HUES48 (cell line): Measurements from ENCODE around the gene KPNA6.

Source experiments
- H3K27ac ChIP-seq: one replicate; pipeline ENCODE4 v1.7.0; 2013; ENCODE audit warnings: low read depth, low read length, inconsistent platforms
- H3K27me3 ChIP-seq: 2 replicates; pipeline ENCODE4 v1.6.1; 2013; ENCODE audit warnings: mild to moderate bottlenecking, low read length; ENCODE audit not compliant: control insufficient read depth, insufficient read depth
- H3K36me3 ChIP-seq: 2 replicates; pipeline ENCODE4 v1.6.1; 2013; ENCODE audit warnings: low read length; ENCODE audit not compliant: control insufficient read depth, insufficient read depth
- H3K4me1 ChIP-seq: 2 replicates; pipeline ENCODE4 v1.6.1; 2013; ENCODE audit warnings: mild to moderate bottlenecking, low read length; ENCODE audit not compliant: control insufficient read depth, insufficient read depth
- H3K4me3 ChIP-seq: 2 replicates; pipeline ENCODE4 v1.5.1; 2013; ENCODE audit warnings: mild to moderate bottlenecking, low read depth, low read length
- H3K9ac ChIP-seq: 2 replicates; pipeline ENCODE4 v1.6.1; 2013; ENCODE audit warnings: mild to moderate bottlenecking, low read depth, low read length, moderate library complexity
- H3K9me3 ChIP-seq: 2 replicates; pipeline ENCODE4 v1.6.1; 2013; ENCODE audit warnings: low read length; ENCODE audit not compliant: control insufficient read depth, insufficient read depth

The KPNA6 gene

DNA sequence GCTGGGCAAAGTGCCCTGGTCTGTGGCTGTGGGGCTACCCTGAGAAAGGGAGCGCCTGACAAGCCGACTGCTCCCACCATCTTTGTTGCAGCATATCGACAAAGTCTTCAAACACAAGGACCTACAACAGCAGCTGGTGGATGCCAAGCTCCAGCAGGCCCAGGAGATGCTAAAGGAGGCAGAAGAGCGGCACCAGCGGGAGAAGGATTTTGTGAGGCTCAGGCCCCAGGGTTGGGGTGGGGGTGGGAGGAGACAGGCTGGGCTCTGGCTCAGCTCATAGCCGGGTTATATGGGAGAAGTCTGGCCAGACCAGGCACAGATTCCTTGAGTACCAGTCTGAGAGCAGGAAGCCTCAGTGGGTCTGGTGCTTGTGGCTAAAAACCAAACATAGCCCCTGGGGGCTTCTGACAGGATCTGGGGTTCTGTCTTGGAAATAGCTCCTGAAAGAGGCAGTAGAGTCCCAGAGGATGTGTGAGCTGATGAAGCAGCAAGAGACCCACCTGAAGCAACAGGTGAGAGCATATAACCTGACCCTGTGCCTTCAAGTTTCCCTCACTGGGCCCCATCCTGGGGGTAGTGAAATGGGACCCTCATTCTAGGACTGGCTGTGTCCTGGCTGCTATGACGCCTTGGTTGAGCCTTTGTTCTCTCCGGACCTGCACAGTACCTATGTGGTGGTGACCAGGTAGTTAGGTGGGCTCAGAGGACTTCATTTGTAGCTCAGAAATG lies 84.5 kb downstream of the KPNA6 start:
- H3K27me3 ChIP-seq, result no peaks in the 10 kb centered on the region
- no peaks in the 10 kb centered on the region for H3K9me3 ChIP-seq
- H3K9ac ChIP-seq, result no peak overlapping the region
- H3K27ac ChIP-seq, result no peak overlapping the region
- peaks cover 100% of the 10 kb centered on the region for H3K36me3 ChIP-seq
- H3K4me3 ChIP-seq, result no peak overlapping the region
- no peaks in the 10 kb centered on the region for H3K4me1 ChIP-seq

DNA sequence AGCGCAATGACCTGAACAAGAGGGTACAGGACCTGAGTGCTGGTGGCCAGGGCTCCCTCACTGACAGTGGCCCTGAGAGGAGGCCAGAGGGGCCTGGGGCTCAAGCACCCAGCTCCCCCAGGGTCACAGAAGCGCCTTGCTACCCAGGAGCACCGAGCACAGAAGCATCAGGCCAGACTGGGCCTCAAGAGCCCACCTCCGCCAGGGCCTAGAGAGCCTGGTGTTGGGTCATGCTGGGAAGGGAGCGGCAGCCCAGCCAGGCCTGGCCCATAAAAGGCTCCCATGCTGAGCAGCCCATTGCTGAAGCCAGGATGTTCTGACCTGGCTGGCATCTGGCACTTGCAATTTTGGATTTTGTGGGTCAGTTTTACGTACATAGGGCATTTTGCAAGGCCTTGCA lies 87.1 kb downstream of the KPNA6 start:
- Histone ChIP-seq H3K36me3 (peaks cover 85% of the 10 kb centered on the region), H3K4me3 (no peak overlapping the region), H3K27ac (no peak overlapping the region), H3K9me3 (no peaks in the 10 kb centered on the region), H3K9ac (no peak overlapping the region), H3K27me3 (no peaks in the 10 kb centered on the region), H3K4me1 (peaks cover 16% of the 10 kb centered on the region)

DNA sequence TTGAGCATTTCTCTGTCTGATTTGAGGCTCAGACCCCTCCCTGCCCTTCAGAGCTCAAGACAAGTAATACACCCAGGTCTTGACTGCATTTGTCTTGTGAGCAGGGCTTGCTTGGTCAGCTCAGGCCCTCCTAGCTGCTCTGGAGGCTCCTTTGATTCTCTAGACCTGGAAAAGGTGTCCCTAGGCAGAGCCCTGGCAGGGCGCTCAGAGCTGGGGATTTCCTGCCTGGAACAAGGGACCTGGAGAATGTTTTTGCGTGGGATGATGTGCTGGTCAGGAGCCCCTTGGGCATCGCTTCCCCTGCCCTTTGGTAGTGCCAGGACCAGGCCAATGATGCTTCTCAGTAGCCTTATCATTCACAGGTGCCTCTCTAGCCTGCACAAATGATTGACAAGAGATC lies 87.7 kb downstream of the KPNA6 start:
- Histone ChIP-seq H3K36me3 (peaks cover 80% of the 10 kb centered on the region), H3K9ac (no peak overlapping the region), H3K4me1 (peaks cover 18% of the 10 kb centered on the region), H3K27ac (no peak overlapping the region), H3K27me3 (no peaks in the 10 kb centered on the region), H3K4me3 (no peak overlapping the region), H3K9me3 (no peaks in the 10 kb centered on the region)

DNA sequence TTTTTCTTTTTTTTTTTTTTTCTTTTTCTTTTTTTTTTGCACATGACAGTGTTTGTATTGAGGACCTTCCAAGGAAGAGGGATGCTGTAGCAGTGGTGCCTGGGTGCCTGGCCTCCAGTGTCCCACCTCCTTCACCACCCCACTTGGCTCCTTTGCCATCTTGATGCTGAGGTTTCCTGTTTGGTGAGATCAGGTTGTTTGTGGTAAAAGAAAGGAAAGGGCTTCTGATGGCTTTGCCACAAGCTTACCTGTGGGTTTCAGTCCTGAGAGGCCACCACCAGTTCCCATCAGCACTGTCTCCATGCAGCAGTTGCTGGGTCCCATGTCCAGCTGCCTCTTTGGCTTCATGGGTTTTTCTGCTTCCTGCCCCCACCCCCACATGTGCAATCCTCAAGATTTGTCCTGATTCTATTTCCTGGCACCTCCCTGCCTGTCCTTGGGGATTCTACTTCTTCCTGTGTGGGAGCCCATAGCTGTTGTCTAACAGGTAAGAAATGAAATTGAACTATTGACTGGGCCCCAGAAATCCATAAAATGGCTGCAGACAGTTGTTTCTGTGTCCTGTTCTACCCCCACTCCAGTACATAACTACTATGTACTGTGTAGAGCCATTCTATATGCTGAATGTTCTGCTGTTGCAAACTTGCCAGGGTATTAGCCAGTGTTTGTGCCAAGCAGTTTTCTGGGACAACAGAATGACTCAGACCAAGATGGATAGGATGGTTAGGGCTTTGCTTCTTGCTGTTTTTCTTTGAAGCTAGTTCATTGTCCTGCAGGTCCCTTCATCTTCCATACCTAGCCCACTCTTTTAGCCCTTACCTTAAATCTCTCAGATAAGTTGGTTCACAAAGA lies 88.3 kb downstream of the KPNA6 start:
- no peak overlapping the region for H3K27ac ChIP-seq
- H3K9me3 ChIP-seq, result no peaks in the 10 kb centered on the region
- peaks cover 73% of the 10 kb centered on the region for H3K36me3 ChIP-seq
- H3K4me3 ChIP-seq, result no peak overlapping the region
- H3K27me3 ChIP-seq, result no peaks in the 10 kb centered on the region
- H3K9ac ChIP-seq, result no peak overlapping the region
- peaks cover 20% of the 10 kb centered on the region for H3K4me1 ChIP-seq

DNA sequence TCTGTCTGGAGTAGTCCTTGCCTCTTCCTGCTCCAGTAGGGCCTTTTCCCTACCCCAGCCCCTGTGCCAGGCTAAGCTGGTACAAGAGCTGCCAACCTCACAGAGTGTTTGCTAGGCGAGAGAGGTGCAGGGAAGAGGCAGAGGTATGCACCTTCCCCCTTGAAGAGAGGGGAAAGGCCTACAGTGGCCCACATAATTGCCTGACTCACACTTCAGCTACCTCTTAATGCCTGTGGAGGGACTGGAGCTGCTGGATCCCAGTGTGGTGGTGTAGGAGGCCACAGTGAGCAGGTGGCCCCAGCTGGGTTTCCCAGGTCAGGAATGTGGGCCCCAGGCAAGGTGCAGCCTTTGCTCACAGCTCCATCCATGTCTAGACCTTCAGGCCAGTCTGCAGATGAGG lies 89.2 kb downstream of the KPNA6 start:
- Histone ChIP-seq H3K4me1 (peaks cover 26% of the 10 kb centered on the region), H3K27me3 (no peaks in the 10 kb centered on the region), H3K27ac (no peak overlapping the region), H3K9ac (no peak overlapping the region), H3K9me3 (no peaks in the 10 kb centered on the region), H3K36me3 (peaks cover 64% of the 10 kb centered on the region), H3K4me3 (no peak overlapping the region)

DNA sequence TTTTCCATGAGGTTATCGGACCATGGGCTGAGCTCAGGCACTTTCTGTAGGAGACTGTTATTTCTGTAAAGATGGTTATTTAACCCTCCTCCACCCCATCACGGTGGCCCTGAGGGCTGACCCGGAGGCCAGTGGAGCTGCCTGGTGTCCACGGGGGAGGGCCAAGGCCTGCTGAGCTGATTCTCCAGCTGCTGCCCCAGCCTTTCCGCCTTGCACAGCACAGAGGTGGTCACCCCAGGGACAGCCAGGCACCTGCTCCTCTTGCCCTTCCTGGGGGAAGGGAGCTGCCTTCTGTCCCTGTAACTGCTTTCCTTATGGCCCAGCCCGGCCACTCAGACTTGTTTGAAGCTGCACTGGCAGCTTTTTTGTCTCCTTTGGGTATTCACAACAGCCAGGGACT lies 90.0 kb downstream of the KPNA6 start:
- H3K27me3 ChIP-seq, result no peaks in the 10 kb centered on the region
- H3K36me3 ChIP-seq, result peaks cover 57% of the 10 kb centered on the region
- H3K9me3 ChIP-seq, result no peaks in the 10 kb centered on the region
- H3K9ac ChIP-seq, result no peak overlapping the region
- H3K4me1 ChIP-seq, result peaks cover 26% of the 10 kb centered on the region
- H3K27ac ChIP-seq, result no peak overlapping the region
- H3K4me3 ChIP-seq, result no peak overlapping the region

DNA sequence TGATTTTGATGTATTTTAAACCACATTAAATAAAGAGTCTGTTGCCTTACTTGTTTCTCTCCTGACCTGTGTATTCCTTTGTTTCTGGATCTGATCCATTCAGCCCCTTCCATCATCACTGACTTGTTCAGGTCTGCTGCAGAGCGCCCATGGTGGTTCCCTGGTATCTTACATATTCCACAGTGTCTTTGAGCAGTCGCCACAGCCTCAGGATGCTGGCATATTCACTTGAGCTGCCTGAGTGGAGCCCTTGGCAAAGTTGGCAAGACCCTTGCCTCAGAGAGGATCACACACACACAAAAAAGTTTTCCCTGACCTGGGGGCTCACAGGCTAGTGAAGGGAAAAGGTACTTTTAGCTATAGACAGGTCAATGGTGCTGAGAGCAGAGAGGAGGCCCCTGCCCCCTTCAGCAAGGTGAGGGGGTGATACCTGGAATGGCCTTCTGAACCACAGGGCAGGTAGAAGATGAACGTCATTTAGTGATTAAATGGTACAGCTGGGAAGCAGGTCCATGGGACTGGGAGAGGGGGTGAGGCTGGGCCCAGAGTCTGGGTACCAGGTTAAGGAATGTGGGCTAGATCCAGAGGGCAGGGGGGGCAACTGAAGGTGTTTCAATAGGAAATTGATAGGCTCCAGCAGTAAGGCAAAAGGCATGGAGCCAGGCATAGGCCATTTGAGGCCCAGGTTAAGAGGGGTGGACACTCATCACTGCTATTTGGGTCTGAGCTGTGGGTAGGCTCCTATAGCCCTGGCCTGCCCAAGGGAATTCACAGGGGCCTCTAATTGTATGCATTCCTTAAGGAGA lies 90.6 kb downstream of the KPNA6 start:
- H3K4me1 ChIP-seq, result peaks cover 26% of the 10 kb centered on the region
- H3K36me3 ChIP-seq, result peaks cover 51% of the 10 kb centered on the region
- H3K27ac ChIP-seq, result no peak overlapping the region

DNA sequence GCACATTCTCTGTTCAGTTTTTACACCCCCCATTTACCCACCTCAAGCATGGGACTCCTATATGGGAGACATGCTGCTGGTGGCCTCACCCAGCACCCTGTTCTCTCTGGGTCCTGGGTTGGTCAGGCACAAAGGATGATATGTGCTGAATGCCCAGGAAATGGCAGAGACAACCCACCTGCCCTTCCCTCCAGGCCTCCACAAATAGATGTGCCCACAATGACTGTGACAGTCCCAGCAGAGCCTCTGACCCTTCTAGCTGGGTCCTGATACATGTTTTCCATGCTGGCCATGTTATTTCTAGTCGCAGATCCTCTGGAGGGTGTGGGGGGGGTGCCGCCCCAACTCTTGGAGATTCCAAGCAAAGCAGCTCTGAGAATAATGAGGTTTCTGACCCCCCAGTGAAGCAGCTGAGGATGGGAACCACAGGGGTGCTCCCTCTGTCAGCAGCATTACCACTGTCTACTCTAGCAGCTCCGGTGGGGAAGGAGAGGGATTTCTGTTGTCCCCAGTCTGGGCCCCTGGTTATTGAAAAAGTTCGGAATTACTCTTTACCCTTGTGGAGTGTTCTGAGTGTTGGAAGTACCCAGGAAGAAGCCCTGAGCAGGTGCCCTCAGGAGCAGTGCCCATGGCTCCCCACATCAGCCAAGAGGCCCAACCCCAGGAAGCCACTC lies 91.3 kb downstream of the KPNA6 start:
- H3K27ac ChIP-seq, result no peak overlapping the region

More for the DNA sequence above, 90.6 kb downstream of the KPNA6 start:
- no peaks in the 10 kb centered on the region for H3K9me3 ChIP-seq
- no peak overlapping the region for H3K9ac ChIP-seq
- H3K4me3 ChIP-seq, result no peak overlapping the region
- no peaks in the 10 kb centered on the region for H3K27me3 ChIP-seq

DNA sequence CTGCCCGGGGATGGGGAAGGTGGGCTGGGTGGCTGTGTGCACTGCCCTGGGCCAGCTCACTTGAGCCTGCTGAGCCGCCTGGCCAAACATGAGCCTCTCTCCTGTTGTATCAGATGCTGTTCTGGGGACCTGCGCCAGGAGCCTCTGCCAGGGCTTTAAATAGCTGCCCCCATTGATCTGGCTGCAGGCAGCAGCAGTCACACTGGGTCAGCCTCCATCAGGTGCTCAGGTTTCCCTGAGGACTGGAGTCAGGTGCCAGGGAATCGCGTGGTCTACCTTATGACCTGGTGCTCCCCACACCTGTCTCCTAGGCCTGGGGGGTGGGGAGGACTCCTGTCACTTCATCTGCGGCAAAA lies 91.8 kb downstream of the KPNA6 start:
- peaks cover 7% of the 10 kb centered on the region for H3K27me3 ChIP-seq
- H3K27ac ChIP-seq, result peak overlapping the region; percentile 73
- peaks cover 38% of the 10 kb centered on the region for H3K36me3 ChIP-seq
- peaks cover 26% of the 10 kb centered on the region for H3K4me1 ChIP-seq
- H3K4me3 ChIP-seq, result peak overlapping the region; percentile 72
- H3K9ac ChIP-seq, result no peak overlapping the region
- H3K9me3 ChIP-seq, result no peaks in the 10 kb centered on the region

More for the DNA sequence above, 91.3 kb downstream of the KPNA6 start:
- Histone ChIP-seq H3K9ac (no peak overlapping the region), H3K4me3 (no peak overlapping the region), H3K27me3 (peaks cover 1% of the 10 kb centered on the region), H3K36me3 (peaks cover 43% of the 10 kb centered on the region), H3K9me3 (no peaks in the 10 kb centered on the region), H3K4me1 (peaks cover 26% of the 10 kb centered on the region)

DNA sequence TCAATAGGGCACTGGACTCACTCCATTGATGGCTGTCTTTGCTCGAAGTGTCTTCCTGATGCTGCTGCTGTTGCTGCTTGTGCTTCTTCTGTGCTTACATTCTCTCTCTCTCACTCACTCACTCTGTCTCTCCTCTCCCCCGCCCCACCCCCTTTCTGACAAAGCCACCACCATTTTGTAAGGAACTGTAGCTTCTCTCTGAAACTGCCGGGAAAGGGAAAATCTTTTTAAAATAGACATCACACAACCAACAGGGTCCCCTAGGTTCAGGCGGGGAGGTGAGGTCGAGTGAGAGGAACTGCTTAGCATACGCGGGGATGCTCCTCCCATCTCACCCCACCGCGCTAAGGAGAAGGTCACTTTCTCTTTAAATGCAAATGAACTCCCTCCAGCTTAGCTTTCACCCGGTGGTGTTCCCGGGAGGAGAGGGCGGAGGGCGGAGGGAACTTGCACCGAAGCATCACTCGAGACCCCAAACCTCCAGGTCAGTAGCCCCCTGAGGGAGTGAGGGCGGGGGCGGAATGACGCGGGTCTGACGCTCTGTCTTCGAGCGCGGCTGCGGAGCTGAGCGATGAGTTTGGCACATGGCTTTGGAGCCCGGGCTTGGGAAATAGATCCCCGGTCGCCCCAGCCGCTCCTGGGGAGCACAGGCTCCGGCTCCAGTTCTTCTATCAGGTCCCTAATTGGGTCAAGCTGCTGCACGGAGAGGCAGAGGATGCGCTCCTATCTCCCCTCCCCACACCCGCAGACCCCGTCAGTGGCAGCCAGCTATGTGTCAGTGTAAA lies 92.6 kb downstream of the KPNA6 start, which contains the start of gene CCDC28B:
Gene CCDC28B, plus strand, starts transcription at position 370 of the 785 bp plus-strand sequence. CDS start 1,341 bp downstream, outside the sequence.
- H3K4me3 ChIP-seq, result peak within 1 kb of the TSS; percentile 72
- H3K4me1 ChIP-seq, result peaks cover 26% of the 10 kb centered on the region
- peak within 1 kb of the TSS; percentile 73 for H3K27ac ChIP-seq
- H3K36me3 ChIP-seq, result peaks cover 31% of the 10 kb centered on the region
- peaks cover 9% of the 10 kb centered on the region for H3K27me3 ChIP-seq
- H3K9ac ChIP-seq, result no peak within 1 kb of the TSS; the same call in 1 of the 2 replicates
- H3K9me3 ChIP-seq, result no peaks in the 10 kb centered on the region
